Measurements from ENCODE around the gene CCR5AS.

CCR5AS gene

GRCh38 chr3:46406788-46407611, at the start of gene CCR5AS, which contains the start of gene CCRL2:
Gene CCR5AS (minus strand): TSS chr3:46407066.
Gene CCRL2 (plus strand): TSS chr3:46407259. CDS start chr3:46408080, 821 bp downstream.
- Histone ChIP-seq H3K4me1 (ENCODE audit: control insufficient read depth, insufficient read depth, low read length) (peaks cover 14% of the 10 kb centered on the region), H3K4me3 (ENCODE audit: low read length in 2 of 2) (peak within 1 kb of the TSS; percentile 12 to 22), H3K9me3 (ENCODE audit: control insufficient read depth in 2 of 2, low read length in 2 of 2) (no peaks in the 10 kb centered on the region), H3K27ac (ENCODE audit: low read length) (no peak within 1 kb of the TSS), H3K36me3 (ENCODE audit: control insufficient read depth in 2 of 2, insufficient read depth in 2 of 2, low read length in 2 of 2) (no peaks in the 10 kb centered on the region), H3K9ac (ENCODE audit: low read length in 2 of 2) (no peak within 1 kb of the TSS), H3K27me3 (ENCODE audit: control insufficient read depth in 1 of 2, insufficient read depth in 2 of 2, low read length in 2 of 2) (peaks cover 2 to 7% of the 10 kb centered on the region in 2 donors)

GRCh38 chr3:46456118-46456517, 49.3 kb upstream of the CCR5AS start:
- H3K27ac ChIP-seq (ENCODE audit: low read length), result no peak overlapping the region
- no peak overlapping the region for H3K4me3 ChIP-seq (ENCODE audit: low read length in 2 of 2)
- H3K36me3 ChIP-seq (ENCODE audit: control insufficient read depth in 2 of 2, insufficient read depth in 2 of 2, low read length in 2 of 2), result no peaks in the 10 kb centered on the region
- no peak overlapping the region for H3K9ac ChIP-seq (ENCODE audit: low read length in 2 of 2)
- peaks cover 0 to 2% of the 10 kb centered on the region in 2 donors for H3K9me3 ChIP-seq (ENCODE audit: control insufficient read depth in 2 of 2, low read length in 2 of 2)
- H3K4me1 ChIP-seq (ENCODE audit: control insufficient read depth, insufficient read depth, low read length), result no peaks in the 10 kb centered on the region
- H3K27me3 ChIP-seq (ENCODE audit: control insufficient read depth in 1 of 2, insufficient read depth in 2 of 2, low read length in 2 of 2), result no peaks in the 10 kb centered on the region

- Histone ChIP-seq H3K36me3 (ENCODE audit: control insufficient read depth in 2 of 2, insufficient read depth in 2 of 2, low read length in 2 of 2) (no peaks in the 10 kb centered on the region), H3K27me3 (ENCODE audit: control insufficient read depth in 1 of 2, insufficient read depth in 2 of 2, low read length in 2 of 2) (no peaks in the 10 kb centered on the region), H3K9me3 (ENCODE audit: control insufficient read depth in 2 of 2, low read length in 2 of 2) (peaks cover 0 to under 1% of the 10 kb centered on the region in 2 donors), H3K9ac (ENCODE audit: low read length in 2 of 2) (no peak overlapping the region), H3K4me3 (ENCODE audit: low read length in 2 of 2) (no peak overlapping the region), H3K27ac (ENCODE audit: low read length) (no peak overlapping the region), H3K4me1 (ENCODE audit: control insufficient read depth, insufficient read depth, low read length) (no peaks in the 10 kb centered on the region)
Measured at GRCh38 chr3:46455231-46456115, 48.6 kb upstream of the CCR5AS start.

DNA sequence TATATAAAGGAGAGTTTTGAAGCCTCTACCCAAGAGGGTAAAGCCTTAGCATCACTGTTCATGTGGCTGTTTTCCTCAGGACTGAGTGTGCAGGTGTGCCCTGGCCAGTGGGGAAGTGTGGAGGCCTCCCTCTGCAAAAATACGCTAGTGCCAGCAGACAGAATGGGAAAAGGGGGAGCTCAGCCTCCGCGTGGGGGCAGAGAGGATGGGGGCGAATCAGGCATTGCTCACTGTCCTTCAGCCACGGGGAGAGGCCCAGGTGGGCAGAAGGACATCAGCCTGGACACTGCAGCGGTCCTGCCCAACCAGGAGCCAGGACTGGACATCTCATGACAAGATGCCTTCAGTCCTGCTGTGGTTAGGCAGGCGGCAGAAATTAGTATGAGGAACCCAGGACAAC, 47.7 kb upstream of the CCR5AS start:
- no peak overlapping the region for H3K27ac ChIP-seq (ENCODE audit: low read length)
- no peaks in the 10 kb centered on the region for H3K4me1 ChIP-seq (ENCODE audit: control insufficient read depth, insufficient read depth, low read length)
- H3K36me3 ChIP-seq (ENCODE audit: control insufficient read depth in 2 of 2, insufficient read depth in 2 of 2, low read length in 2 of 2), result no peaks in the 10 kb centered on the region
- no peak overlapping the region for H3K4me3 ChIP-seq (ENCODE audit: low read length in 2 of 2)
- H3K9me3 ChIP-seq (ENCODE audit: control insufficient read depth in 2 of 2, low read length in 2 of 2), result no peaks in the 10 kb centered on the region
- H3K9ac ChIP-seq (ENCODE audit: low read length in 2 of 2), result no peak overlapping the region
- peaks cover 0 to 6% of the 10 kb centered on the region in 2 donors for H3K27me3 ChIP-seq (ENCODE audit: control insufficient read depth in 1 of 2, insufficient read depth in 2 of 2, low read length in 2 of 2)

GRCh38 chr3:46454209-46454595, 47.3 kb upstream of the CCR5AS start:
- no peaks in the 10 kb centered on the region for H3K36me3 ChIP-seq (ENCODE audit: control insufficient read depth in 2 of 2, insufficient read depth in 2 of 2, low read length in 2 of 2)
- H3K9me3 ChIP-seq (ENCODE audit: control insufficient read depth in 2 of 2, low read length in 2 of 2), result no peaks in the 10 kb centered on the region
- no peak overlapping the region for H3K4me3 ChIP-seq (ENCODE audit: low read length in 2 of 2)
- H3K27ac ChIP-seq (ENCODE audit: low read length), result no peak overlapping the region
- H3K9ac ChIP-seq (ENCODE audit: low read length in 2 of 2), result no peak overlapping the region
- no peaks in the 10 kb centered on the region for H3K4me1 ChIP-seq (ENCODE audit: control insufficient read depth, insufficient read depth, low read length)
- peaks cover 0 to 6% of the 10 kb centered on the region in 2 donors for H3K27me3 ChIP-seq (ENCODE audit: control insufficient read depth in 1 of 2, insufficient read depth in 2 of 2, low read length in 2 of 2)

- H3K27me3 ChIP-seq (ENCODE audit: control insufficient read depth in 1 of 2, insufficient read depth in 2 of 2, low read length in 2 of 2), result peaks cover 0 to 6% of the 10 kb centered on the region in 2 donors
Measured at GRCh38 chr3:46453526-46454208, 46.8 kb upstream of the CCR5AS start.

DNA sequence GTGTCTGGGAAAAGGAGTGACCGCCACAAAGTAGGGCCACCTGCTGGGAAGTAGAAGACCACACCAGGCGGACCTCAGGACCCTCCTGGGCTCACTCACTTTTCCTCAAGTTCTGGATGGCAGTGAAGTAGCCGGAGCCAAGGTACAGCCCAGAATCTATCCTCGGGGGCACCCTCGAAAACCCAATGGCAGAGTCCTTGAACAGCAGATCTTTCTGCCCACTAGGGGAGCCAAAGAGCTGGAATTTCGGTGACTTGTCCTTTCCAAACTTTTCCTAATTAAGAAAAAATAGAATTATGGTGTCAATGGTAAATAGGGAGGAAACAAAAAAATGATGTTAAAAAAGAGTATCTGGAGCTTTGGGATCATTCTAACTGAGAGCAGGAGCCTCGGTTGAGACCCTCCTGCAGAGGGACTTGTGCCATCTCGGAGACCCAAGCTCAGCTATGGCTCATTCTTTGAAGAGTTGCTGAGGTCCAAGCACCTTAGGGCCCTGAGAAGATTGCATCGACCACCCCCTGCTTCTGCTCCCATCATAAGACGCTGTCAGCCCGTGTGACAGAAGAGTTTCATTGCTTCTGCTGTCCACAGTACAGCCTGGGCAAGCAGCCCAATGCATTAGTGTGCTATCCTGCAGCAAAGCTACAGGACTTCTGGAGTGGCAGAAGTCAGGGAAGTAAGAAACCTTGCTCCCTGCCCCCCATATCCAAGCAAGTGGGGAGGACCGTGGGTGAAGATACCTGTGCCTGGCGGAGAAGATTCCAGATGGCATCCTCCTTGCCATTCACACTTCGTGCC, 43.1 kb upstream of the CCR5AS start:
- Histone ChIP-seq H3K4me3 (ENCODE audit: low read length in 2 of 2) (no peak overlapping the region), H3K4me1 (ENCODE audit: control insufficient read depth, insufficient read depth, low read length) (no peaks in the 10 kb centered on the region), H3K27ac (ENCODE audit: low read length) (no peak overlapping the region), H3K27me3 (ENCODE audit: control insufficient read depth in 1 of 2, insufficient read depth in 2 of 2, low read length in 2 of 2) (peaks cover 0 to 6% of the 10 kb centered on the region in 2 donors), H3K9me3 (ENCODE audit: control insufficient read depth in 2 of 2, low read length in 2 of 2) (no peaks in the 10 kb centered on the region), H3K9ac (ENCODE audit: low read length in 2 of 2) (no peak overlapping the region), H3K36me3 (ENCODE audit: control insufficient read depth in 2 of 2, insufficient read depth in 2 of 2, low read length in 2 of 2) (no peaks in the 10 kb centered on the region)

More at GRCh38 chr3:46453526-46454208, 46.8 kb upstream of the CCR5AS start:
- Histone ChIP-seq H3K36me3 (ENCODE audit: control insufficient read depth in 2 of 2, insufficient read depth in 2 of 2, low read length in 2 of 2) (no peaks in the 10 kb centered on the region), H3K9ac (ENCODE audit: low read length in 2 of 2) (no peak overlapping the region), H3K4me3 (ENCODE audit: low read length in 2 of 2) (no peak overlapping the region), H3K4me1 (ENCODE audit: control insufficient read depth, insufficient read depth, low read length) (no peaks in the 10 kb centered on the region), H3K27ac (ENCODE audit: low read length) (no peak overlapping the region), H3K9me3 (ENCODE audit: control insufficient read depth in 2 of 2, low read length in 2 of 2) (no peaks in the 10 kb centered on the region)

- Histone ChIP-seq H3K36me3 (ENCODE audit: control insufficient read depth in 2 of 2, insufficient read depth in 2 of 2, low read length in 2 of 2) (no peaks in the 10 kb centered on the region), H3K27me3 (ENCODE audit: control insufficient read depth in 1 of 2, insufficient read depth in 2 of 2, low read length in 2 of 2) (peaks cover 0 to 6% of the 10 kb centered on the region in 2 donors), H3K4me3 (ENCODE audit: low read length in 2 of 2) (no peak overlapping the region), H3K4me1 (ENCODE audit: control insufficient read depth, insufficient read depth, low read length) (no peaks in the 10 kb centered on the region), H3K27ac (ENCODE audit: low read length) (no peak overlapping the region), H3K9ac (ENCODE audit: low read length in 2 of 2) (no peak overlapping the region), H3K9me3 (ENCODE audit: control insufficient read depth in 2 of 2, low read length in 2 of 2) (no peaks in the 10 kb centered on the region)
Measured at GRCh38 chr3:46448721-46449120, 41.9 kb upstream of the CCR5AS start.

- Histone ChIP-seq H3K27ac (ENCODE audit: low read length) (no peak overlapping the region), H3K4me1 (ENCODE audit: control insufficient read depth, insufficient read depth, low read length) (no peaks in the 10 kb centered on the region), H3K36me3 (ENCODE audit: control insufficient read depth in 2 of 2, insufficient read depth in 2 of 2, low read length in 2 of 2) (no peaks in the 10 kb centered on the region), H3K9ac (ENCODE audit: low read length in 2 of 2) (no peak overlapping the region), H3K27me3 (ENCODE audit: control insufficient read depth in 1 of 2, insufficient read depth in 2 of 2, low read length in 2 of 2) (peaks cover 0 to 6% of the 10 kb centered on the region in 2 donors), H3K9me3 (ENCODE audit: control insufficient read depth in 2 of 2, low read length in 2 of 2) (no peaks in the 10 kb centered on the region), H3K4me3 (ENCODE audit: low read length in 2 of 2) (no peak overlapping the region)
Measured at GRCh38 chr3:46447228-46447985, 40.5 kb upstream of the CCR5AS start.

Data from stomach smooth muscle (tissue), 2 donors.